ENCODE measurements around the gene UTP18.

The UTP18 gene

GRCh38 chr17:51234162-51234561, 26.2 kb upstream of the UTP18 start:
- no peaks in the 10 kb centered on the region for H3K9me3 ChIP-seq (ENCODE audit: control insufficient read depth in 2 of 2, low read length in 2 of 2)
- H3K27ac ChIP-seq (ENCODE audit: low read depth in 2 of 2, low read length in 2 of 2) = no peak overlapping the region
- H3K9ac ChIP-seq (ENCODE audit: low read depth in 1 of 2, low read length in 2 of 2) = no peak overlapping the region
- no peaks in the 10 kb centered on the region for H3K27me3 ChIP-seq (ENCODE audit: control insufficient read depth in 2 of 2, insufficient read depth in 2 of 2, low read length in 2 of 2)
- H3K36me3 ChIP-seq (ENCODE audit: control insufficient read depth in 2 of 2, insufficient read depth in 2 of 2, low read length in 2 of 2) = no peaks in the 10 kb centered on the region
- no peak overlapping the region for H3K4me3 ChIP-seq (ENCODE audit: low read length in 2 of 2)
- H3K4me1 ChIP-seq (ENCODE audit: control insufficient read depth in 2 of 2, insufficient read depth in 2 of 2, low read length in 2 of 2) = no peaks in the 10 kb centered on the region

DNA sequence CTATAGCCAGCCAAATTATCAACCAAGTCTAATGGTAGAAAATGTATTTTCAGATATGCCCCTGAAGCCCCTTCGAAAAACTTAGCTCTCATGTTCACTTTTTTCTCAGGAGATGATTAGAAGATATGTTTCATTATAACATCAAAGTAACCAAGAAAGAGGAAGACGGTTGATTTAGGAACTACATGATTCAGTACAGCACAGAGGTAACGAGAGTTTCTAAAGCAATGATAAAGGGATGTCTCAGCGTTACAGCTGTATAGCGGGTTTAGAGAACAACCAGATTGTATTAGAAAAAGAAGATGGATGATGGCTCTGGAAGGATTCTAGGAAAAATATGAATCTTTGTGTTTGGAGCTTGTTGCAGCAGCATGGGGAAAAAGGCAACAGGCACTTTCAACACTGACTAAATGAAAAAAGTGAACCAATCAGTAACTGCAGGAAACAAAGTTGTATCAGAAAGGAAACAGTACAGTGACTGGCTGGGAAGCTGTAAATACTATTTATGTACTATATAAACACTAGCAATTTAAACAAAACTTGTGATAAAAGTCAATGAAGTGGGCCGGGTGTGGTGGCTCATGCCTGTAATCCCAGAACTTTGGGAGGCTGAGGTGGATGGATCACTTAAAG, 22.0 kb upstream of the UTP18 start:
- H3K9ac ChIP-seq (ENCODE audit: low read depth in 1 of 2, low read length in 2 of 2) = no peak overlapping the region
- no peaks in the 10 kb centered on the region for H3K9me3 ChIP-seq (ENCODE audit: control insufficient read depth in 2 of 2, low read length in 2 of 2)
- no peaks in the 10 kb centered on the region for H3K27me3 ChIP-seq (ENCODE audit: control insufficient read depth in 2 of 2, insufficient read depth in 2 of 2, low read length in 2 of 2)
- no peaks in the 10 kb centered on the region for H3K36me3 ChIP-seq (ENCODE audit: control insufficient read depth in 2 of 2, insufficient read depth in 2 of 2, low read length in 2 of 2)
- no peak overlapping the region for H3K27ac ChIP-seq (ENCODE audit: low read depth in 2 of 2, low read length in 2 of 2)
- H3K4me1 ChIP-seq (ENCODE audit: control insufficient read depth in 2 of 2, insufficient read depth in 2 of 2, low read length in 2 of 2) = no peaks in the 10 kb centered on the region
- H3K4me3 ChIP-seq (ENCODE audit: low read length in 2 of 2) = no peak overlapping the region

- H3K4me1 ChIP-seq (ENCODE audit: control insufficient read depth in 2 of 2, insufficient read depth in 2 of 2, low read length in 2 of 2) = no peaks in the 10 kb centered on the region
- no peaks in the 10 kb centered on the region for H3K36me3 ChIP-seq (ENCODE audit: control insufficient read depth in 2 of 2, insufficient read depth in 2 of 2, low read length in 2 of 2)
- no peak overlapping the region for H3K27ac ChIP-seq (ENCODE audit: low read depth in 2 of 2, low read length in 2 of 2)
- no peak overlapping the region for H3K9ac ChIP-seq (ENCODE audit: low read depth in 1 of 2, low read length in 2 of 2)
- no peaks in the 10 kb centered on the region for H3K9me3 ChIP-seq (ENCODE audit: control insufficient read depth in 2 of 2, low read length in 2 of 2)
- H3K4me3 ChIP-seq (ENCODE audit: low read length in 2 of 2) = no peak overlapping the region
- no peaks in the 10 kb centered on the region for H3K27me3 ChIP-seq (ENCODE audit: control insufficient read depth in 2 of 2, insufficient read depth in 2 of 2, low read length in 2 of 2)
Observed at GRCh38 chr17:51240275-51240674, 20.1 kb upstream of the UTP18 start.

GRCh38 chr17:51244041-51244440, 16.3 kb upstream of the UTP18 start:
- Histone ChIP-seq H3K27ac (ENCODE audit: low read depth in 2 of 2, low read length in 2 of 2) (no peak overlapping the region), H3K4me3 (ENCODE audit: low read length in 2 of 2) (no peak overlapping the region), H3K36me3 (ENCODE audit: control insufficient read depth in 2 of 2, insufficient read depth in 2 of 2, low read length in 2 of 2) (no peaks in the 10 kb centered on the region), H3K27me3 (ENCODE audit: control insufficient read depth in 2 of 2, insufficient read depth in 2 of 2, low read length in 2 of 2) (no peaks in the 10 kb centered on the region), H3K9ac (ENCODE audit: low read depth in 1 of 2, low read length in 2 of 2) (no peak overlapping the region), H3K9me3 (ENCODE audit: control insufficient read depth in 2 of 2, low read length in 2 of 2) (no peaks in the 10 kb centered on the region), H3K4me1 (ENCODE audit: control insufficient read depth in 2 of 2, insufficient read depth in 2 of 2, low read length in 2 of 2) (no peaks in the 10 kb centered on the region)

- Histone ChIP-seq H3K27me3 (ENCODE audit: control insufficient read depth in 2 of 2, insufficient read depth in 2 of 2, low read length in 2 of 2) (no peaks in the 10 kb centered on the region), H3K9ac (ENCODE audit: low read depth in 1 of 2, low read length in 2 of 2) (no peak overlapping the region), H3K9me3 (ENCODE audit: control insufficient read depth in 2 of 2, low read length in 2 of 2) (no peaks in the 10 kb centered on the region), H3K4me1 (ENCODE audit: control insufficient read depth in 2 of 2, insufficient read depth in 2 of 2, low read length in 2 of 2) (no peaks in the 10 kb centered on the region), H3K27ac (ENCODE audit: low read depth in 2 of 2, low read length in 2 of 2) (no peak overlapping the region), H3K36me3 (ENCODE audit: control insufficient read depth in 2 of 2, insufficient read depth in 2 of 2, low read length in 2 of 2) (no peaks in the 10 kb centered on the region), H3K4me3 (ENCODE audit: low read length in 2 of 2) (no peak overlapping the region)
Observed at GRCh38 chr17:51245535-51245934, 14.8 kb upstream of the UTP18 start.

GRCh38 chr17:51250314-51250840, 10.0 kb upstream of the UTP18 start:
- Histone ChIP-seq H3K27ac (ENCODE audit: low read depth in 2 of 2, low read length in 2 of 2) (no peak overlapping the region), H3K9ac (ENCODE audit: low read depth in 1 of 2, low read length in 2 of 2) (no peak overlapping the region), H3K4me1 (ENCODE audit: control insufficient read depth in 2 of 2, insufficient read depth in 2 of 2, low read length in 2 of 2) (no peaks in the 10 kb centered on the region), H3K36me3 (ENCODE audit: control insufficient read depth in 2 of 2, insufficient read depth in 2 of 2, low read length in 2 of 2) (peaks cover 2 to 6% of the 10 kb centered on the region in 2 donors), H3K9me3 (ENCODE audit: control insufficient read depth in 2 of 2, low read length in 2 of 2) (no peaks in the 10 kb centered on the region), H3K27me3 (ENCODE audit: control insufficient read depth in 2 of 2, insufficient read depth in 2 of 2, low read length in 2 of 2) (no peaks in the 10 kb centered on the region), H3K4me3 (ENCODE audit: low read length in 2 of 2) (no peak overlapping the region)

GRCh38 chr17:51251010-51251409, 9.3 kb upstream of the UTP18 start:
- Histone ChIP-seq H3K4me1 (ENCODE audit: control insufficient read depth in 2 of 2, insufficient read depth in 2 of 2, low read length in 2 of 2) (no peaks in the 10 kb centered on the region), H3K9me3 (ENCODE audit: control insufficient read depth in 2 of 2, low read length in 2 of 2) (no peaks in the 10 kb centered on the region), H3K9ac (ENCODE audit: low read depth in 1 of 2, low read length in 2 of 2) (no peak overlapping the region), H3K27ac (ENCODE audit: low read depth in 2 of 2, low read length in 2 of 2) (no peak overlapping the region), H3K36me3 (ENCODE audit: control insufficient read depth in 2 of 2, insufficient read depth in 2 of 2, low read length in 2 of 2) (peaks cover 3 to 6% of the 10 kb centered on the region in 2 donors), H3K27me3 (ENCODE audit: control insufficient read depth in 2 of 2, insufficient read depth in 2 of 2, low read length in 2 of 2) (no peaks in the 10 kb centered on the region), H3K4me3 (ENCODE audit: low read length in 2 of 2) (no peak overlapping the region)

GRCh38 chr17:51255673-51256072, 4.7 kb upstream of the UTP18 start:
- Histone ChIP-seq H3K4me1 (ENCODE audit: control insufficient read depth in 2 of 2, insufficient read depth in 2 of 2, low read length in 2 of 2) (peaks cover 14 to 17% of the 10 kb centered on the region in 2 donors), H3K36me3 (ENCODE audit: control insufficient read depth in 2 of 2, insufficient read depth in 2 of 2, low read length in 2 of 2) (peaks cover 5 to 6% of the 10 kb centered on the region in 2 donors), H3K27ac (ENCODE audit: low read depth in 2 of 2, low read length in 2 of 2) (no peak overlapping the region), H3K9me3 (ENCODE audit: control insufficient read depth in 2 of 2, low read length in 2 of 2) (no peaks in the 10 kb centered on the region), H3K27me3 (ENCODE audit: control insufficient read depth in 2 of 2, insufficient read depth in 2 of 2, low read length in 2 of 2) (no peaks in the 10 kb centered on the region), H3K9ac (ENCODE audit: low read depth in 1 of 2, low read length in 2 of 2) (no peak overlapping the region), H3K4me3 (ENCODE audit: low read length in 2 of 2) (no peak overlapping the region)

GRCh38 chr17:51256101-51256500, 4.2 kb upstream of the UTP18 start:
- H3K36me3 ChIP-seq (ENCODE audit: control insufficient read depth in 2 of 2, insufficient read depth in 2 of 2, low read length in 2 of 2) = peaks cover 5 to 6% of the 10 kb centered on the region in 2 donors
- H3K27ac ChIP-seq (ENCODE audit: low read depth in 2 of 2, low read length in 2 of 2) = no peak overlapping the region
- H3K4me3 ChIP-seq (ENCODE audit: low read length in 2 of 2) = no peak overlapping the region
- no peaks in the 10 kb centered on the region for H3K9me3 ChIP-seq (ENCODE audit: control insufficient read depth in 2 of 2, low read length in 2 of 2)
- no peak overlapping the region for H3K9ac ChIP-seq (ENCODE audit: low read depth in 1 of 2, low read length in 2 of 2)
- peaks cover 15 to 17% of the 10 kb centered on the region in 2 donors for H3K4me1 ChIP-seq (ENCODE audit: control insufficient read depth in 2 of 2, insufficient read depth in 2 of 2, low read length in 2 of 2)
- no peaks in the 10 kb centered on the region for H3K27me3 ChIP-seq (ENCODE audit: control insufficient read depth in 2 of 2, insufficient read depth in 2 of 2, low read length in 2 of 2)

GRCh38 chr17:51257150-51258081, 2.9 kb upstream of the UTP18 start:
- H3K9me3 ChIP-seq (ENCODE audit: control insufficient read depth in 2 of 2, low read length in 2 of 2) = no peaks in the 10 kb centered on the region
- no peak overlapping the region for H3K27ac ChIP-seq (ENCODE audit: low read depth in 2 of 2, low read length in 2 of 2)
- H3K36me3 ChIP-seq (ENCODE audit: control insufficient read depth in 2 of 2, insufficient read depth in 2 of 2, low read length in 2 of 2) = peaks cover 5 to 6% of the 10 kb centered on the region in 2 donors
- H3K9ac ChIP-seq (ENCODE audit: low read depth in 1 of 2, low read length in 2 of 2) = no peak overlapping the region
- peaks cover 21 to 23% of the 10 kb centered on the region in 2 donors for H3K4me1 ChIP-seq (ENCODE audit: control insufficient read depth in 2 of 2, insufficient read depth in 2 of 2, low read length in 2 of 2)
- H3K27me3 ChIP-seq (ENCODE audit: control insufficient read depth in 2 of 2, insufficient read depth in 2 of 2, low read length in 2 of 2) = no peaks in the 10 kb centered on the region
- peak overlapping the region in 1 of 2 donors; percentile 97 for H3K4me3 ChIP-seq (ENCODE audit: low read length in 2 of 2)

All from mucosa of rectum (tissue), 2 donors.